ENCODE results near the gene ATG3. TPM values are rescaled to one million over a fixed set of nuclear protein-coding genes. Genes with fewer than 3 reads are reported as not detected.

Gene ATG3
- total RNA-seq, 4 donors from 2014 or later: 24.3 to 82.6 (median 52.8) TPM

DNA sequence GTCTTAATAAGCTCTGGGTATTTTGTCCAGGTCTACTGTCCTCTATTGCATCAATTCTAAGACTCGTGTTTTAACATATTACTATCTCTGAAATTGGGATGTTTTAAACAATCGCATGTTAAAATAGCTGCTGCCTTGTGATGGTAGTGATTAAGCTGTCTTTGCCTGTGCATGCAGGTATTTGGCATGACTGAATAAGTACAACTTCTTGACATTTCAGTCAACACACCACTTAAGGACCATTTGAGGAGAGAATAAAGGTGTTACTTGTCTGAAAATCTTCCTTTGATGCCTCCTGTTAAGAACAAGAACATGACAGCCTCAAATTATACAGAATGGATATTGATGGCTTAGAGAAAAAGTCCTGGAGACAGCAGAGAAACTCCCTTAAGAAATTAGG, 33.1 kb upstream of the ATG3 start:
- 63 to 86% methylated on average over 2 of the region's 2 CpGs for WGBS, 2 donors (ENCODE audit: low coverage in 1 of 2)

GRCh38 chr3:112593258-112593657, 31.5 kb upstream of the ATG3 start:
- DNase-seq: no peak
- TF ChIP-seq POLR2AphosphoS5 (IDR thresholded peaks at IDR 0.05) (no peak), EP300 (IDR thresholded peaks at IDR 0.05; ENCODE audit: low read depth) (no peak), POLR2A (IDR thresholded peaks at IDR 0.05) (no peak)
- TF ChIP-seq, protein P1, sequence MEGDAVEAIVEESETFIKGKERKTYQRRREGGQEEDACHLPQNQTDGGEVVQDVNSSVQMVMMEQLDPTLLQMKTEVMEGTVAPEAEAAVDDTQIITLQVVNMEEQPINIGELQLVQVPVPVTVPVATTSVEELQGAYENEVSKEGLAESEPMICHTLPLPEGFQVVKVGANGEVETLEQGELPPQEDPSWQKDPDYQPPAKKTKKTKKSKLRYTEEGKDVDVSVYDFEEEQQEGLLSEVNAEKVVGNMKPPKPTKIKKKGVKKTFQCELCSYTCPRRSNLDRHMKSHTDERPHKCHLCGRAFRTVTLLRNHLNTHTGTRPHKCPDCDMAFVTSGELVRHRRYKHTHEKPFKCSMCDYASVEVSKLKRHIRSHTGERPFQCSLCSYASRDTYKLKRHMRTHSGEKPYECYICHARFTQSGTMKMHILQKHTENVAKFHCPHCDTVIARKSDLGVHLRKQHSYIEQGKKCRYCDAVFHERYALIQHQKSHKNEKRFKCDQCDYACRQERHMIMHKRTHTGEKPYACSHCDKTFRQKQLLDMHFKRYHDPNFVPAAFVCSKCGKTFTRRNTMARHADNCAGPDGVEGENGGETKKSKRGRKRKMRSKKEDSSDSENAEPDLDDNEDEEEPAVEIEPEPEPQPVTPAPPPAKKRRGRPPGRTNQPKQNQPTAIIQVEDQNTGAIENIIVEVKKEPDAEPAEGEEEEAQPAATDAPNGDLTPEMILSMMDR (IDR thresholded peaks at IDR 0.05): no peak
- H3K36me3 ChIP-seq: peaks cover 0 to 6% (median 2%) of the 10 kb centered on the region in 4 donors
- H3K4me1 ChIP-seq: no peaks in the 10 kb centered on the region
- intact Hi-C loops (cut with DNase I; ENCODE audit: low total_unique reads) (no loop called here), in situ Hi-C loops (cut with MboI; ENCODE audit: low pct_ligation_motif_present in 1 of 4, low pct_unique_long_range_greater_than_20kb in 1 of 4, low sequenced_read_pairs in 3 of 4) (no loop called here)
- H3K27ac ChIP-seq: no peak overlapping the region
- no peaks in the 10 kb centered on the region for H3K27me3 ChIP-seq
- H3K4me3 ChIP-seq: no peak overlapping the region
- H3K9me3 ChIP-seq: no peaks in the 10 kb centered on the region

More for the DNA sequence above, 33.1 kb upstream of the ATG3 start:
- in situ Hi-C loops (cut with MboI; ENCODE audit: low pct_ligation_motif_present in 1 of 4, low pct_unique_long_range_greater_than_20kb in 1 of 4, low sequenced_read_pairs in 3 of 4): no loop called here
- Histone ChIP-seq H3K27ac (no peak overlapping the region), H3K4me3 (no peak overlapping the region), H3K9me3 (no peaks in the 10 kb centered on the region), H3K36me3 (peaks cover 0 to 5% (median 0%) of the 10 kb centered on the region in 4 donors), H3K27me3 (no peaks in the 10 kb centered on the region), H3K4me1 (no peaks in the 10 kb centered on the region)
- no peak for TF ChIP-seq POLR2AphosphoS5 (IDR thresholded peaks at IDR 0.05)
- TF ChIP-seq, protein P1 (IDR thresholded peaks at IDR 0.05): no peak
- no peak for TF ChIP-seq POLR2A (IDR thresholded peaks at IDR 0.05)
- no peak for TF ChIP-seq EP300 (IDR thresholded peaks at IDR 0.05; ENCODE audit: low read depth)
- no peak for DNase-seq
- intact Hi-C loops (cut with DNase I; ENCODE audit: low total_unique reads): no loop called here

DNA sequence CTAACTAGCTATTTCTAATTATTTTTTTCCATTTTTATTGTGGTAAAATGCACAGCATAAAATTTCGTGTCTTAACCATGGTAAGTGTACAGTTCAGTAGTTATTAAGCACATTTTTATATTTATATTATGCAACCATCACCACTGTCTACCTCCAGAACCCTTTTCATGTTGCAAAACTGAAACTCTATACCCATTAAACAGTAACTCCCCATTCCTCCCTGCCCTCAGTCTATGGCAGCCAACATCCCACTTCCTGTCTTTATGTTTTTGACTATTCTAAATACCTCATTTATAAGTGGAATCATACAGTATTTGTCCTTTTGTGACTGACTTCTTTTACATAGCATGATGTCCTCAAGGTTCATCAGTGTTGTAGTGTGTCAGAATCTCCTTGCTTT, 25.6 kb upstream of the ATG3 start:
- TF ChIP-seq POLR2A (IDR thresholded peaks at IDR 0.05) (no peak), POLR2AphosphoS5 (IDR thresholded peaks at IDR 0.05) (no peak), EP300 (IDR thresholded peaks at IDR 0.05; ENCODE audit: low read depth) (no peak)
- TF ChIP-seq, protein P1 (IDR thresholded peaks at IDR 0.05): no peak
- no peak for DNase-seq
- in situ Hi-C loops (cut with MboI; ENCODE audit: low pct_ligation_motif_present in 1 of 4, low pct_unique_long_range_greater_than_20kb in 1 of 4, low sequenced_read_pairs in 3 of 4): no loop called here
- no peak overlapping the region for H3K4me3 ChIP-seq
- WGBS, 2 donors (ENCODE audit: low coverage in 1 of 2): 92 to 95% methylated on average over 1 of the region's 1 CpG
- H3K27me3 ChIP-seq: no peaks in the 10 kb centered on the region
- intact Hi-C loops (cut with DNase I; ENCODE audit: low total_unique reads): loop anchor here (10.0 kb wide), 1 partner anchor 387 kb away; the partner anchor contains the start of gene CD200R1
- no peak overlapping the region for H3K27ac ChIP-seq
- H3K36me3 ChIP-seq: peaks cover 0 to 34% (median 9%) of the 10 kb centered on the region in 4 donors
- no peaks in the 10 kb centered on the region for H3K9me3 ChIP-seq
- H3K4me1 ChIP-seq: no peaks in the 10 kb centered on the region

DNA sequence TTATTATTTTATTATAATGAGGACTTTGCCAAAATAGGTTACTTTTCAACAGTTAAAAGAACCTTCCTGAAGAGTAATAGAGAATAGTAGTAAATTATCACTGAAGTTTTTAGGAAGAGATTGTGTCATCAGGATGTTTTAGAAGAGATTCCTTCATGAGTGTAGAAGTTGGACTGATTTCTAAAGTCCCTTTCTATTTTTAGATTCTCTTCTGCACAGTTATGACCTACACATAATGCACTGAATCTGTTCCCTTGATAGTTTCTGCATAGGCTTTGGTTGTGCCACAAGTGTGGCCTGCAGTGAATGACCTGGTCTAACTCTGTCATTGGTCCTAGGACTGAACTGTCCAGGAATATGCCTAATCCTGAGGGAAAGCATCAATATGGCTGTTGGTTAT, 24.0 kb upstream of the ATG3 start:
- Histone ChIP-seq H3K27ac (no peak overlapping the region), H3K4me3 (no peak overlapping the region), H3K36me3 (peaks cover 0 to 38% (median 9%) of the 10 kb centered on the region in 4 donors), H3K9me3 (no peaks in the 10 kb centered on the region), H3K27me3 (no peaks in the 10 kb centered on the region), H3K4me1 (no peaks in the 10 kb centered on the region)
- TF ChIP-seq, protein P1 (IDR thresholded peaks at IDR 0.05): no peak
- TF ChIP-seq POLR2A (IDR thresholded peaks at IDR 0.05): no peak
- no peak for TF ChIP-seq POLR2AphosphoS5 (IDR thresholded peaks at IDR 0.05)
- TF ChIP-seq EP300 (IDR thresholded peaks at IDR 0.05; ENCODE audit: low read depth): no peak
- intact Hi-C loops (cut with DNase I; ENCODE audit: low total_unique reads): loop anchor here (2.0 to 10.0 kb wide), 2 partner anchors 39 to 389 kb away; partner anchors contain the start of gene CD200R1
- DNase-seq: no peak
- in situ Hi-C loops (cut with MboI; ENCODE audit: low pct_ligation_motif_present in 1 of 4, low pct_unique_long_range_greater_than_20kb in 1 of 4, low sequenced_read_pairs in 3 of 4): no loop called here

Data from transverse colon (tissue), 4 donors.